IPS-NIHi11 (cell line): Measurements from ENCODE around the gene DMD.

Experiments used
- DNase-seq: peaks from one replicate; pipeline ENCODE4 v3.0.0; 2012; ENCODE audit warnings: mixed read lengths, low spot score

Gene DMD

GRCh38 chrX:32489125-32489524 lies 722.2 kb downstream of the DMD start:
- no peak for DNase-seq

DNA sequence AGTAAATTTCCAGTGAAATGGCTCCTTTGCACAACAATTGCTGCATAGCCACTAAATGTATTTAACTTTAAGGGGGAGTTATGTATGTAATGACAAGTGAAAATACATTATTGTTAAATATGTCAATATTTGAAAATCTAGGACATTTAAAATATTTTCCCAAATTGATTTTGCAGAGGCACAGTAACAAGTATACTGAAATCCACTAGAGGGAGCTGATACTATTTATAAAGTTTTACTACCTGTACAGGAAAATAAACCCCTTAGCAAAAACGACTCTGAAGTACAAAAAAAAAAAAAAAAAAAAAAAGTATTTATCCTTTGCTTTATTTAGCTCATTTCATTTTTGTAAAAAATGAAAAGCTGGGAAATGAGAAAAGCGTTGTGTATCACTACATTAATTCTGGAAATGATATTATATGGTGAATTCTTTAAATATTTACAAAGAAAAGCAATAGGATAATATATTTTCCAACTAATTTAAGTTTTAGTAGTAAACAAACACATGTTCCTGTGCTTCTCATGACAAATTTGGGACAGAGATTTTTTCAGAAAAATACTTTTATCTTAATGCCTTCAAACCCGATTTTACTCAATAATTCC lies 727.7 kb downstream of the DMD start:
- DNase-seq, result peak; percentile 7

- no peak for DNase-seq
These were observed 731.3 kb downstream of the DMD start for GRCh38 chrX:32480019-32480418.

DNA sequence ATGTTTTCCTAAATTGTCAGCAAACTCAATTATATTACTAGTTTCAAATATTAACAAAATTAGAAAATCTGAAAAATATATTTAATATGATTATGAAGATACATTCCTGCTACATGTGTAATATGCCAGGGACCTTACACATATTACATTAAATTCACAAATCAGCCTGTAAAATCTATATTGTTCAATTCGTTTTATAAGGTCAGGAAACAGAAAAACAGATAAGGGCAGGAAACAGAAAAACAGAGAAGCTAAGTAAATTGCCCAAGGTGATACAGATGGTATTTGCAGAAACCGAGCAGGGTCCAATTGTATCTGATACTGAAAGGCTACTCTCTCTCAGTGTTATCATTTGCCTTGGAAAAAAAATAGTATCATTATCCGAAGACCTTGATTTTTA lies 739.0 kb downstream of the DMD start:
- no peak for DNase-seq

- DNase-seq, result no peak
These were observed 755.6 kb downstream of the DMD start for GRCh38 chrX:32455704-32456103.

DNA sequence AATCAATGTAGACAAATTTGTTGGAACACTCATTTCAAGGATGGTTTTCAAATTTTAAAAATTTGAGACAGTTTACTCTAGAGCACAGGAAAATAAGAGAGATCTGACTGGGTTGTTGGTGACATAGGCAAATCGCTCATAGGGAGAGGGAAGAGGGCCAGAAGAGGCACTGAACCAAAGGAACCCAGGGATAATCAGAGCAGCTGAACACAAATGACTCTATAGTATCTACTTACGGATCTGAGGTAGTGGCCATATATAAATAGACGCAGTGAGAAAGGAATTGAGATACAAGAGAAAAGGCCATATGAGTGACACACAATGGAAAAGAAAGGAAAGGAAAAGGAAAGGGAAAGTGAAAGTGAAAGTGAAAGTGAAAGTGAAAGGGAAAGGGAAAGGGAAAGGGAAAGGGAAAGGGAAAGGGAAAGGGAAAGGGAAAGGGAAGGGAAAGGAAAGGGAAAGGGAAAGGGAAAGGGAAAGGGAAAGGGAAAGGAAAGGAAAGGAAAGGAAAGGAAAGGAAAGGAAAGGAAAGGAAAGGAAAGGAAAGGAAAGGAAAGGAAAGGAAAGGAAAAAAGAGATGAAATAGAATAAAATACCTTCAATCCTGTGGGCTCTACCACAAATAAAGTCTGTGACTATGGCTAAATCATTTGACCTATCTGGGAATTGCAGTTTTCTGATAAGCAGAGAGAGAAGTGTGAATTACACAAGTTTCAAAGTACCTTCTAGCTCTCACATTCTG lies 759.2 kb downstream of the DMD start:
- no peak for DNase-seq

- DNase-seq, result no peak
These were observed 762.4 kb downstream of the DMD start for GRCh38 chrX:32448945-32449344.

DNA sequence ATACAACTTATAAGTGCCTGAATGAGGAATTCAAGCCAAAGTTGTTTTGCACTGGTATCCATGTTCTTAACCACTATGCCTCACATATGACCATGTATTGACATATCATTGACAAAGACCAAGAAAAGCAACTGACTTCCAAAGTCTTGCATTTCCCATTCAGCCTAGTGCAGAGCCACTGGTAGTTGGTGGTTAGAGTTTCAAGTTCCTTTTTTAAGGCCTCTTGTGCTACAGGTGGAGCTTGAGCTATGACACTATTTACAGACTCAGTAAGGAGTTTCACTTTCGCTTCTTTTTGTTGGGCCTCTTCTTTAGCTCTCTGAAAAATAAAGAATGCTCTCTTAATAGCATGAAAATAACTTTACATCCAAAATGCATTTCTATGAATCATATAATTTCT lies 763.0 kb downstream of the DMD start:
- no peak for DNase-seq

GRCh38 chrX:32447640-32448039 lies 763.7 kb downstream of the DMD start:
- DNase-seq, result no peak

GRCh38 chrX:32443841-32444240 lies 767.5 kb downstream of the DMD start:
- no peak for DNase-seq

- DNase-seq, result no peak
These were observed 790.1 kb downstream of the DMD start for GRCh38 chrX:32421266-32421665.

DNA sequence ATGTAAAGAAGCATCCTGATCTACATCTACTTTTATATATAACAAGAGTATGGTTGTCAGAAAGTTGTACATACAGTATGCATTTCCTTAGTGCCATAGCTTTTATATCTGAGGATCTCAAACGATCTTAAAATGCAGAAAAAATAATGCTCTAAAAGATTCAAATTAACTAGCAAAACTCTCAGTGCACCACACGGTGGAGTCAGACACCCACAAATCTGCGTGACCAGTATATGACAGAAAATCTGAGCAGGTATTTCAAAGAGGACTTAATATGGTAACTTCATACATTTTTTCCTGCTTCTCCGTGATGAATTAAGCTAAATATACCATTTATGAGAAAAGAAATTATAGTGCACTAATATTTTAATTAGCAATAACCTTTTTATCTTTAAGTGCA lies 803.0 kb downstream of the DMD start:
- no peak for DNase-seq

DNA sequence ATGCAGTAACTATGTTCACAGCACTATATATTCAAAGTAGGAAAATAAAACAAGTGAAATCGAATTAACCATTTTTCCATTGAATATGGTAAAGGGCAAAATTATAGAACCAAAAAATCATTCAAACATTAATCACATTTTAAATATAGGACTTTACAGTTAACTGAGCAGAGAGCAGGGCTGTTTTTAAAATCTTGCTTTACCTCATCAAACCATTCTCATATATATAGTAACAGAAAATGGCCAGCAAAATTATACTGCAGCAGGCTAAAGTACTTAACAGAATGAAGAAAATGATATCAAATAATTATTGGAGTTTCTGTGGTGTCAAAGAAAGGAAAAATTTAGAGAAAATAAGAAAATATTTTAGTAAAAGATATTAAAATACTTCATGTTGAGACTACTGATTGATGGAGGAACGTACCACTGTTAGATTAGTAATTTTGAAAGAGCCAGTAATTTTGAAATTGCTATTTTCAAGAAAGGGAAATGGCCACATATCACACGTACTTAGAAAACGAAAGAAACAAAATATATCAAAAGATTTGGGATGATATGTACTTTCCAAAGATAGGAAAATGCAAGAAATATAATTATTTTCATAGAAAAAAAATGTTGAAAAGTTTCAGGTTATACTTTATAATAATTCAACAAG lies 813.7 kb downstream of the DMD start:
- no peak for DNase-seq

- DNase-seq, result no peak
These were observed 815.5 kb downstream of the DMD start for GRCh38 chrX:32395878-32396277.

DNA sequence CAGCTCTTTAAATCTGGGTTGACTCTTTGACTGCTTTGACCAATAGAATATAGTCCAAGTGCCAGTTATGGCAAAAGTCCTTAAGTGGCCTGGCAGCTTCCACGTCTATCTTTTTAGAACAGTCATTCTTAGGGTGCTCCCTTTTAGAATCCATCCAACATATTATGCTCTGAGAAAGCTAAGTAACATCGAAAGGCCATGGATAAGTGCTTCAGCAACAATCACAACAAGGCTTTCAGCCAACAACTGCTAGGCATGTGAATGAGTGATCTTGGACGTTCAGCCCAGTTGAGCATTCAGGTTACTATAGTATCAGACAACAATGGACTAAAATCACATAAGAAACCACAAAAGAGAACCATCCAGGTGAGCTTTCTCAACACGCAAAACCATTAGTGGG lies 818.7 kb downstream of the DMD start:
- no peak for DNase-seq

- no peak for DNase-seq
These were observed 840.7 kb downstream of the DMD start for GRCh38 chrX:32370456-32371205.

- no peak for DNase-seq
These were observed 917.2 kb downstream of the DMD start for GRCh38 chrX:32293962-32294700.

DNA sequence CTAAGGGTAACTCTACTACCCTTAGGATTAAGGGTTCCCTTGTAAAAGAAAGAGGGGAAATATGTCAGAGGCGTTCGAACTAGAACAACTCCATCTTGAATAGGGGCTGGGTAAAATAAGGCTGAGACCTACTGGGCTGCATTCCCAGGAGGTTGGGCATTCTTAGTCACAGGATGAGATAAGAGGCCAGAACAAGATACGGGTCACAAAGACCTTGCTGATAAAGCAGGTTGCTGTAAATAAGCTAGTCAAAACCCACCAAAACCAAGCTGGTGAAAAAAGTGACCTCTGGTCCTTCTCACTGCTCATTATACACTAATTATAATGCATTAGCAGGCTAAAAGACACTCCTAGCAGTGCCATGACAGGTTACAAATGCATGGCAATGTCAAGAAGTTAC lies 922.0 kb downstream of the DMD start:
- DNase-seq, result no peak

DNA sequence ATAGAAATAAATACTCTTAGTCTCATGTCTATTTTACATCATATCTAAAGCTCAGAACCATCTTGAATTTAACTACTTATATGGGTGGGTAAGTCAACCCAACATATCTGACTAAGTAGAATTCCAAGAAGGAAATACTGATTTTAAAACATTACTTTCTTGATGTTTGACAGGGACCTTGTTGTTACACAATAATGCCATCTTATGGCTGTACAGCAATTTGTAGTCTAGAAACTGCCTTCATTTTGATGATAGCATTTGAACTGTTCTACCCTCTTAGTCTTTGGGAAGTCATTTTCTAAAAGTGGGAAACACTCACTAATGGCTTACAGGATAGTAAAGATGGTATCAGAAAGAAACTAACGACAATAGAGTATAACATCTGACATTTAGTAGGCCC lies 929.5 kb downstream of the DMD start:
- DNase-seq, result no peak

DNA sequence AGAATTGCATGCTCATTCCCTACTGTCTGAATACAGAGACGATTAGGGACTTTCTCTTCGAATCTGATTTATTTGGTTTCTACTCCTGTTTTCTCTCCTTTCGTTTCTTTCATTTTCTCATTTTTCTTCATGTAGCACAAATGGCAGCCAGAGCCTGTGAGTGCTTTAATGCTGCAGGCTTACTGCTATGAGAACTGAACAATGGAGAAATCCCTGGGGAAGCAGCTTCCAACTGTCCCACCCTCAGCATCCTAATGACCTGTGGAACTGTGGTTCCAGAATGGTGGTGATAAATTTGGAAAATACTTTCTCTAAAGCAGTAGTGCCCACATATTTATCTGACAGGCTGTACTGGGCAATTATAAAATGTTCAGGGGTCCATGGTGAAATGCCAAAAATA lies 930.4 kb downstream of the DMD start:
- DNase-seq, result no peak

GRCh38 chrX:32280489-32280888 lies 930.9 kb downstream of the DMD start:
- no peak for DNase-seq

GRCh38 chrX:32276153-32276552 lies 935.2 kb downstream of the DMD start:
- no peak for DNase-seq
